ENCODE results near the gene CARD19. TPM values are rescaled to one million over a fixed set of nuclear protein-coding genes. Genes with fewer than 3 reads are reported as not detected.
A peak's percentile ranks its signal among the peaks of the same experiment; 100 is the strongest.
"Not testable (repeated sequence)": the region's sequence is repeated elsewhere in the genome, so short reads cannot be mapped to it uniquely, and the experiment has no call there.

CARD19 gene
- total RNA-seq, 2 experiments from 2014 or later: 51.7 to 55.4 TPM

DNA sequence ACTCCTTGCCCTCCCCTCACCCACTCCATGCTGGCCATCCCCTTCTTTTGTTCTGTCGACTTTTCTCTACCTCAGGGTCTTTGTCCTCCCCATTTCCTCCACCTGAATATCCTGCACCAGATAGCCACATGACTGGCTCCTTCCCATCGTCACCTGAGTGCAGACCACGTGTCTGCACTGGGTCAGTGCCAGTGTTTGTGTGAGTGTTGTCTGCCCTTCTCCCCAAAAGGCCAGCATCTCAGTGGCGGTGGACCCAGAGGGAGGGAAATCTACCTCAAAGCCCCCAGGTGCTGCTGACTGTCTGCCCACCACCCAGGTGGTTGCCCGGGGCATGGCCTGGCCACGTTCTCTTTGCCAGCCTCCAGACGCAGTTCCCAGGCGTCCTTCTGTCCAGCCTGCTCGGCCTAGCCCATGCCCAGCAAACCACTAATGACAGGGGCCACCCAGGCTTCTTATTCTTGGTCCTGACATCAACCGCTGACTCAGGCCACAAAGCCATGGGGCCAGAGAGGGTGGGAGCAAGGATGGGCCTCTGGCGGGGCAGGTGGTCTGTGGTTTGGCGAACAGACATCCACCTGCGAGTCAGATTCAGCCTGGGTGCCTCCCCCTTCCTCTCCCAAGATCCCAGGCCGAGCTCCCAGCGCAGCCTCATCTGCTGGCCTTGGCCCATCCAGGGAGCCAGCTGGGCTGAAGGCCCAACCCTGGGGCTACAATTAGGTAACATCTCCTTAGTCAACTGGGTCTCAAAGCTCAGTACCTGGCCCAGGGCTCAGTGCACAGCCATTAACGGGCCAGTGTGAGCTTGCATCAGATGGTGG is 43.6 kb downstream of the CARD19 start:
- H3K36me3 Mint-ChIP-seq (ENCODE audit: low read depth): no peaks in the 10 kb centered on the region
- no peaks in the 10 kb centered on the region for H3K27me3 Mint-ChIP-seq (ENCODE audit: low read depth)
- H3K4me1 Mint-ChIP-seq (ENCODE audit: low read depth): peaks cover 49% of the 10 kb centered on the region
- no peak overlapping the region for H3K4me3 Mint-ChIP-seq
- H3K27ac Mint-ChIP-seq: no peak overlapping the region
- DNase-seq: no peak
- CTCF ChIA-PET: interaction anchor here (1.2 to 1.3 kb wide), 2 partner anchors 11 to 20 kb away, joined by 3 to 5 read pairs; no protein-coding TSS in a partner anchor
- no peak for ATAC-seq
- POLR2A ChIA-PET: interaction anchor here (0.7 kb wide), 1 partner anchor 11 kb away, joined by 4 read pairs; no protein-coding TSS in a partner anchor
- H3K9me3 Mint-ChIP-seq (ENCODE audit: insufficient read depth): peaks cover 3% of the 10 kb centered on the region

DNA sequence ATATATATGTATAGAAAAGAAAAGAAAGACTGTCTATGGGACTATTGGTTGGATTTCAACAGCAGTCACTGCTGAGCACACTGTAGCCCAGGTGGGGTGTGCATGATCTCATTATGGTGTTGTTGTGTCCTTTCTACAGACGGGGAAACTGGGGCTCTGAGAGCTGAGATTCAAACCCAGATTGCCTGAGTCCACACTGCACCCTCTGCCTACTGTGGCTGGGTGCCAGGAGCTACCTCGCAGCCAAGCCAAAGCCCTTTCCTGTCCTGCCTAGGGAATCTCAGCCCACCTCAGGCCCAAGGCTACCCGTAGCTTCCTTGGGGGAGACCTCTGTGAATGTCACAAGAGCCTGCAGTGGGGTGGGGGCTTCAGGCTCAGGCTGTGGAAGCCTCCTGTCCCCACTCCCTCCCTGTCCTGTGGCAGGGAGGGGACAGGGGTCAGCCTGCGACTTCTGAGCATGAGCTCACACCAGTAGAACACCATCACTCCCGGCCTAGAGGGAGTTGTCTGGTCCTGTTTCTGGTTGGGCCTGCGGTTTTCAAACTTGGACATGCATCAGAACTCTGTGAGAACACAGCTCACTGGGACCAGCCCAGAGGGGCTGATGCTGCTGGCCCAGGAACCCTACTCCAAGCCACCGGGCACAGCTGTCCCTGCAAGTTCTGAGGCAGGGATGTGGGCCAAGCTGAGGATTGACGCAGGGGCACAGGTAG is 45.9 kb downstream of the CARD19 start:
- POLR2A ChIA-PET: interaction anchor here (1.7 kb wide), 1 partner anchor 8 kb away, joined by 5 read pairs; the partner anchor contains the start of gene NINJ1
- H3K36me3 Mint-ChIP-seq (ENCODE audit: low read depth): peaks cover 3% of the 10 kb centered on the region
- ATAC-seq: no peak

DNA sequence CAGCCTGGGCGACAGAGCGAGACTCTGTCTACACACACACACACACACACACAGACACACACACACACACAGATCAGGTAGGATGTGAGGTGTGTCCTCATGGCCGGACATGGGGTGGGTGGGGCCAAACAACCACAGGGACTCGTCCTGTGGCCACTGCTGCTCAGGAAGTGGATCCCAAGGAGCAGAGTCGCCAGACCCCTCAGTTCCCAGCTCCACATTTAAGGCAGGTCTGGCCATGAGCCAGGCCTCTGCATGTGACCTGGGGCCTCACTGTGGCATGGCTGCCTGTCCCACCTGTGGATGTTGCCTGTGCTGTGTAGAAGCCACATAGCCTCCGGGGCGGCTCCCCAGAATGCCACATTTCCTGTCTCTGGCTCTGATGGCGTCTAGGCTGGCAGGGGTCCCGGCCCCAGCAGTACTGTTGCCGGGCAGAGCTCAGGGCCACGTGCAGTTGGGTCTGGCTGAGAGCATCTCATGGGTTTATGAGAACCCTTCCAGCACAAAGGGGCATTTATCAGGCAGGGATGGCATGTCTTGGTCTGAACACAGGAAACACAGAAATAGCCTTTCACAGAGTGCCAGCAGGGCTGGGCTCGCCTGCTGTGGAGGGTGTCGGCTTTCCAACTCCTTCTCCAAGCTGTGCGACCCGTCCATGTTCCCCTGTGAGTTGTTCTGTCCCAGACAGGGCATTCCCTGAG is 48.0 kb downstream of the CARD19 start:
- Mint-ChIP-seq H3K27ac (peak overlapping the region; percentile 96), H3K4me3 (peak overlapping the region; percentile 51), H3K4me1 (ENCODE audit: low read depth) (peaks cover 46% of the 10 kb centered on the region), H3K9me3 (ENCODE audit: insufficient read depth) (peaks cover 9% of the 10 kb centered on the region), H3K36me3 (ENCODE audit: low read depth) (peaks cover 8% of the 10 kb centered on the region), H3K27me3 (ENCODE audit: low read depth) (no peaks in the 10 kb centered on the region)
- ATAC-seq (peak; percentile 89), DNase-seq (peak; percentile 75)
- CTCF ChIA-PET: interaction anchor here (0.6 to 2.8 kb wide), 5 partner anchors 9 to 538 kb away, joined by 3 to 9 read pairs (median 4); no protein-coding TSS in a partner anchor
- POLR2A ChIA-PET: interaction anchor here (0.8 to 1.7 kb wide), 5 partner anchors 10 to 423 kb away, joined by 3 to 7 read pairs (median 4); partner anchors contain the start of gene NINJ1

More for the DNA sequence above, 45.9 kb downstream of the CARD19 start:
- Mint-ChIP-seq H3K9me3 (ENCODE audit: insufficient read depth) (peaks cover 3% of the 10 kb centered on the region), H3K4me1 (ENCODE audit: low read depth) (peaks cover 51% of the 10 kb centered on the region), H3K27ac (no peak overlapping the region), H3K4me3 (no peak overlapping the region), H3K27me3 (ENCODE audit: low read depth) (no peaks in the 10 kb centered on the region)
- no peak for DNase-seq
- CTCF ChIA-PET: interaction anchor here (1.2 to 2.8 kb wide), 3 partner anchors 11 to 424 kb away, joined by 4 to 9 read pairs (median 5); no protein-coding TSS in a partner anchor

DNA sequence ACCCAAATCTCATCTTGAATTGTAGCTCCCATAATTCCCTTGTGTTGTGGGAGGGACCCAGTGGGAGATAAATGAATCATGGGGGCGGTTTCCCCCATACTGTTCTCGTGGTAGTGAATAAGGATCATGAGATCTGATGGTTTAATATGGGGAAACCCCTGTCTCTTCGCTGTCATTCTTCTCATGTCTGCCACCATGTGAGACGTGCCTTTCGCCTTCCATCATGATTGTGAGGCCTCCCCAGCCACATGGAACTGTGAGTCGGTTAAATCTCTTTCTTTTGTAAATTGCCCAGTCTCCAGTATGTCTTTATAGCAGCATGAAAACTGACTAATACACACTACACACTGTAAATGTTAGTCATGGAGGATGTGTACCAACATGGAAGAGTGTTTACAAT is 50.7 kb downstream of the CARD19 start:
- H3K4me3 Mint-ChIP-seq; H3K27me3 Mint-ChIP-seq (ENCODE audit: low read depth); ATAC-seq; POLR2A ChIA-PET: not testable (repeated sequence)
- Mint-ChIP-seq H3K36me3 (ENCODE audit: low read depth) (peaks cover 11% of the 10 kb centered on the region), H3K27ac (peak overlapping the region; percentile 13), H3K9me3 (ENCODE audit: insufficient read depth) (peaks cover 11% of the 10 kb centered on the region), H3K4me1 (ENCODE audit: low read depth) (peaks cover 42% of the 10 kb centered on the region)
- CTCF ChIA-PET: interaction anchor here (1.4 to 1.5 kb wide), 2 partner anchors 13 to 38 kb away, joined by 4 to 6 read pairs; partner anchors contain the start of gene NINJ1
- DNase-seq: peak; percentile 39

DNA sequence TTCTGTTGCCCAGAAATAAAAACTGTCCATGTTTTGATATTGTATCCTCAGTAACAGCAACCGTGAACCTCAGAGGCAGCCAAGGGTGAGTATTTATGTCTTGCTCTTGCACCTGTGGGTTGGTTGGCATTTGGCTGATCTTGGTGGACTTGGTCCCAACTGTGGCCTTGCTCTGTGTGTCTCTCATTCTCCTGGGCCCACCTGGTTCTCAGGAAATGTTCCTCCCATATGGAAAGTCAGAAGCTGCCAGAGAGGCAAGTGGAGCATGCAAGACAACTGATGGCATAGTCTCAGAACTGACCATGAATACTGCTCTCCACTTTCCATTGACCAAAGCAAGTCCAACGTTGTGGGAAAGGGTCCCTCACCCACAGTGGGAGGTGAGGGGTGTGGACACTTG is 51.6 kb downstream of the CARD19 start:
- no peak overlapping the region for H3K27ac Mint-ChIP-seq
- peaks cover 11% of the 10 kb centered on the region for H3K9me3 Mint-ChIP-seq (ENCODE audit: insufficient read depth)
- ChIA-PET POLR2A (no interaction called here), CTCF (interaction anchor here (1.5 kb wide), 1 partner anchor 14 kb away, joined by 4 read pairs; the partner anchor contains the start of gene NINJ1)
- peaks cover 35% of the 10 kb centered on the region for H3K4me1 Mint-ChIP-seq (ENCODE audit: low read depth)
- H3K27me3 Mint-ChIP-seq (ENCODE audit: low read depth): no peaks in the 10 kb centered on the region
- ATAC-seq: no peak
- no peak for DNase-seq
- no peak overlapping the region for H3K4me3 Mint-ChIP-seq
- peaks cover 11% of the 10 kb centered on the region for H3K36me3 Mint-ChIP-seq (ENCODE audit: low read depth)

DNA sequence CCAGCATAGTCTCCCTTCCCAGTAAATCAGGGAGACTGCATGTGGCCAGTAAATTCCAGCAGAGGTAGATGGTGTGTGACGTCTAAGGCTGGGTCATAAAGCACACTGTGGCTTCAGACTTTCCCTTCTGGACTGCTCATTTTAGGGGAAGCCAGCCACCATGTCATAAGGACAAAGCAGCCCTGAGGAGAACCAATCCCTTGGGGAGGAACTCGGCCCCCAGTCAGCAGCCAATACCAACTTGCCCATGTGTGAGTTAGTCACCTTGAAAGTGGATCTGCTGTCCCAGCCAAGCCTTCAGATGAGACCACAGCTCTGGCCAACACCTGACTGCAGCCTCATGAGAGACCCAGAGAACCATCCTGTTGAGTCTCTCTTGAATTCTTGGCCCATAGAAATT is 52.7 kb downstream of the CARD19 start:
- peaks cover 11% of the 10 kb centered on the region for H3K36me3 Mint-ChIP-seq (ENCODE audit: low read depth)
- H3K4me1 Mint-ChIP-seq (ENCODE audit: low read depth): peaks cover 28% of the 10 kb centered on the region
- H3K4me3 Mint-ChIP-seq: no peak overlapping the region
- H3K27ac Mint-ChIP-seq: no peak overlapping the region
- peaks cover 11% of the 10 kb centered on the region for H3K9me3 Mint-ChIP-seq (ENCODE audit: insufficient read depth)
- no peak for ATAC-seq
- ChIA-PET CTCF (no interaction called here), POLR2A (no interaction called here)
- H3K27me3 Mint-ChIP-seq (ENCODE audit: low read depth): no peaks in the 10 kb centered on the region
- no peak for DNase-seq

DNA sequence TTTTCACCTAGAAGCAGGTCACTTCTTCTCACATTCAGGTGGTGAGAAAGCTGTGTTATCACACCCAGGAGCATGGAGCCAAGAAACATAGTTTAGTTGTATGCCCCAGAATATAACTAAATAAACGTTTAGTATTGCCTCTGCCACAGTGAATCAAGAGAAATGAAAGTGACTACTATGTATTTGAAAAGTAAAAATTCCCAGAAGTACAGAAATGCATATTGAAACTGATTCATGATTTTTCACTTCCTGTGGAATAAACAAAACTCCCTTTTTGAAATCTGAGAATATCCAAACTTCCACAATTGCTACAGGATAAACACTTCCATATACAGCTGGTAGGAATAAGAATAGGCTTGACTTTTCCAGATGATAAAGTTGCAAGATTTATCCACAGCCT is 53.3 kb downstream of the CARD19 start:
- peaks cover 11% of the 10 kb centered on the region for H3K9me3 Mint-ChIP-seq (ENCODE audit: insufficient read depth)

DNA sequence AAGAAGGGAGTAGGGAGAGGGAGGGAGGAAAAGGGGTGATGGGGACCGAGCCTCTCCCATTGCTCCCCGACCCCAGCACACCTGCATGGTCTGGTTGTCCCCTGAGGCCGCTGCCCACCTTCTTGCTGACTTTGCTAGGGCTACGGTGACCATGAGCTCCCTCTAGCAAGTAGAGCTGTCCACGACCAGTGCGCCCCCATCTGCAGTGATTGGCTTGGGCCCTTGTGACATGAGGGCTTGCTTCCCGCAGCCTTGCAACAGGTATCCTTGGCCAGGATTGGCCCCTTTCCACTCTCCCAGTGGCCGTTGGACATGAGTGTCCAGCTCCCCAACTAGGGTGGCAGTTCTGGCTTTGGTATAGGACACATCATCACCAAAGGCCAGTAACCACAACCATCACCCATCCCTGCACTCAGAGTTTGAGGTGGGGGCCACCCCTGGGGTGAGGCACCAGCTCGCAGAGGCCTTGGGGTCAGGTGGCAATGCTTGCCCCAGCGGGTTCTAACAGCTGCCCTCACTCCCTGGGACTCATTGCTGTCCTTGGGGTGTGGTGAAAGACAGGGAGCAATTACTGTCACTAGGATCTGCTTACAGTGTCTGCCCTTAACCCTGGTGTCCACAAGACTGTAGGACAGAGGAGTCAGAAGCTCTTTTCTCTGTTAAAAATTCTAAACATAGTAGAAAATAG is 55.2 kb downstream of the CARD19 start:
- CTCF ChIA-PET: interaction anchor here (0.8 to 2.4 kb wide), 4 partner anchors 9 to 148 kb away, joined by 4 to 11 read pairs (median 4); no protein-coding TSS in a partner anchor

More for the DNA sequence above, 53.3 kb downstream of the CARD19 start:
- ATAC-seq: no peak
- Mint-ChIP-seq H3K27ac (no peak overlapping the region), H3K4me3 (no peak overlapping the region), H3K27me3 (ENCODE audit: low read depth) (no peaks in the 10 kb centered on the region), H3K4me1 (ENCODE audit: low read depth) (peaks cover 22% of the 10 kb centered on the region), H3K36me3 (ENCODE audit: low read depth) (peaks cover 11% of the 10 kb centered on the region)
- CTCF ChIA-PET: interaction anchor here (1.0 kb wide), 1 partner anchor 146 kb away, joined by 3 read pairs; no protein-coding TSS in a partner anchor
- DNase-seq: no peak
- POLR2A ChIA-PET: interaction anchor here (0.6 kb wide), 1 partner anchor 36 kb away, joined by 3 read pairs; no protein-coding TSS in a partner anchor

DNA sequence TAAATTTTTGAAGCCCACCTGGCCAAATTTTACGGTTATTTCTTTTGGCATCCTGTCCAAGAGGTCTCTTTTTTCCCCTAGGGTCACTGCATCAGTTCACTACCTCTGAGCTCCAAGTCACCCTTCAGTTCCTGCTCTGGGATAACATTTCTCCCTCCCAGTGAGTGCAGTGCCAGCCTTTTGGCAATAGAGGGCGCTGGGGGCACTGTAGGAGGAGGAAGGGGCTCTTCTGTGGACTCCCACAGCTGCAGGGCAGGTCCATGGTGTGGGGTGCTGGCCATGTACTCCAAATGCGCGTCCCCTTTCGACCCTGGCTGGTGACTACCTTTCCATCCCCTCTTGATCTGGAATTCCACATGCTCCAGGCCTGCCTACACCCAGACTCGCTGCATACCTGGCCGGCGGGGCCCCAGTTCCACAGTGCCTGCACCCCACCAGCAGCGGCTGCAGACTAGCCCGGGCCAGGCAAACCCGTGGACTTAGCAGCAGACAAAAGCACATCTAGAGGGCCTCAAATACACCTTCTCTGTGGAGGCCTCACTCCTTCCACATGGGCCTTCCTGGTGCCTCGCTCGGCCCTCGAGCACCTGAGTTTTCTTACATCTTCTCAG is 58.4 kb downstream of the CARD19 start:
- ATAC-seq: no peak

More for the DNA sequence above, 55.2 kb downstream of the CARD19 start:
- Mint-ChIP-seq H3K36me3 (ENCODE audit: low read depth) (peaks cover 11% of the 10 kb centered on the region), H3K9me3 (ENCODE audit: insufficient read depth) (peaks cover 11% of the 10 kb centered on the region), H3K27ac (no peak overlapping the region), H3K4me1 (ENCODE audit: low read depth) (peaks cover 17% of the 10 kb centered on the region), H3K27me3 (ENCODE audit: low read depth) (no peaks in the 10 kb centered on the region), H3K4me3 (no peak overlapping the region)
- POLR2A ChIA-PET: no interaction called here
- ATAC-seq (no peak), DNase-seq (no peak)

DNA sequence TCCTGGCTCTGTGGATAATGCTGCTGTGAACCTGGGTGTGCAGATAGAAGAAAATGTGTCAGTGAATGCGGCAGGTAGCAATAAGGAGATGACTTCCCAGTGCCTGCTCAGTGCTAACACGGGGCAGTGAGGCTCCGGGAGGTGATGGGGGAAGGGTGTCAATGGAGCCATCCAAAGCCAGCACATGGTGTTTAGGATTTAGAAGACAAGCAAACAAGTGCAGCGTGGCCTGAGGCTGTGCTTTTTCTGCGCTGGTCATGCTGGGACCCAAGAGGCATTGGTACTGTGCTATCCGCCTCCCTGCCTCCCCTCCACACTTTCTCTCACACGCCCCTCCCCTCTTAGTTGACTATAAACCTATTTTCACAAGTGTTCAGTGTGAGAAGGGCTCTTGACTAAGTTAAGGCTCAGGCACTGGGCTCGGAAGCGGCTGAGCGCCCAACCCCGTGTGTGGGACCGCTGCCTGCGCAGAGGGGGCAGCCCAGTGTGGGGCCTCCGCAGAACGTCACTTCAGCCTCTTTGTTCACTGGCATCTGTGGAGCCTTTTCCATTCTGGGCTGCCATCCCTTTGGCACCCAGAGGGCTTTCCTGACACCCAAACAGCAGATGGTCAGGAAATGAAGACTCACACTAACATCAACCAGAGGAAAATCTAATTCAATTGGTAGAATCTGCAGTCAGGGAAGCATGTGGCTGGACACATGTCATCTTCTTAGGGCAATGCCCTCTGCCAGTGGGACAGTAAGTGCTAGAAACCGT is 59.9 kb downstream of the CARD19 start:
- Mint-ChIP-seq H3K4me3 (no peak overlapping the region), H3K27me3 (ENCODE audit: low read depth) (no peaks in the 10 kb centered on the region), H3K27ac (no peak overlapping the region), H3K4me1 (ENCODE audit: low read depth) (peaks cover 18% of the 10 kb centered on the region), H3K9me3 (ENCODE audit: insufficient read depth) (no peaks in the 10 kb centered on the region), H3K36me3 (ENCODE audit: low read depth) (no peaks in the 10 kb centered on the region)
- ChIA-PET POLR2A (no interaction called here), CTCF (interaction anchor here (0.6 to 1.9 kb wide), 5 partner anchors 22 to 410 kb away, joined by 3 to 7 read pairs (median 3); partner anchors contain the start of gene NINJ1)
- DNase-seq (no peak), ATAC-seq (no peak)

More for the DNA sequence above, 58.4 kb downstream of the CARD19 start:
- peak; percentile 52 for DNase-seq
- H3K4me1 Mint-ChIP-seq (ENCODE audit: low read depth): peaks cover 13% of the 10 kb centered on the region
- H3K27ac Mint-ChIP-seq: no peak overlapping the region
- ChIA-PET POLR2A (no interaction called here), CTCF (interaction anchor here (0.6 to 2.1 kb wide), 10 partner anchors 8 to 421 kb away, joined by 3 to 10 read pairs (median 4); partner anchors contain the start of gene NINJ1)
- H3K27me3 Mint-ChIP-seq (ENCODE audit: low read depth): no peaks in the 10 kb centered on the region
- no peak overlapping the region for H3K4me3 Mint-ChIP-seq
- H3K9me3 Mint-ChIP-seq (ENCODE audit: insufficient read depth): no peaks in the 10 kb centered on the region
- H3K36me3 Mint-ChIP-seq (ENCODE audit: low read depth): peaks cover under 1% of the 10 kb centered on the region
